CD4-positive, alpha-beta T cell (primary cell): ENCODE measurements around the gene PTP4A2. TPM values are rescaled to one million over a fixed set of nuclear protein-coding genes. Genes with fewer than 3 reads are reported as not detected.

Source experiments
- ATAC-seq: fragments of 200-7000 bp; cut with Tn5 transposase; one replicate; pipeline ENCODE4 v1.10.0; 2022; ENCODE audit warnings: mild to moderate bottlenecking; ENCODE audit not compliant: poor library complexity
- CTCF ChIA-PET: fragments of 350-600 bp; sonication (Branson Sonifier 250); formaldehyde crosslinking; loops from one replicate; lab custom pipeline; 2021; ENCODE audit warnings: antibody characterized with exemption, inconsistent platforms; lab: Charles Lee
- POLR2A ChIA-PET: fragments of 350-600 bp; sonication (Branson Sonifier 250); formaldehyde crosslinking; loops from one replicate; lab custom pipeline; 2021; ENCODE audit warnings: antibody characterized with exemption, inconsistent platforms; lab: Charles Lee
- DNase-seq, 14 experiments: peaks; one replicate each; pipeline ENCODE4 v3.0.0-alpha.2; 2013 to 2020; ENCODE audit warnings: mixed read lengths in 2 of 14
- H3K27ac ChIP-seq, 2 donors: one replicate each; pipeline versions ENCODE4 v1.5.1 to v1.7.0; 2013; ENCODE audit warnings: low read length in 2 of 2, low read depth in 1 of 2, mild to moderate bottlenecking in 1 of 2
- H3K27me3 ChIP-seq, 2 experiments: 1 replicate in 1 of 2; 2 replicates in 1 of 2; pipeline versions ENCODE4 v1.6.1 to v1.7.0; 2013; ENCODE audit warnings: low read length in 2 of 2, control low read depth in 1 of 2, mild to moderate bottlenecking in 1 of 2, moderate library complexity in 1 of 2; ENCODE audit not compliant: insufficient read depth in 2 of 2, control insufficient read depth in 1 of 2
- H3K36me3 ChIP-seq: one replicate; pipeline ENCODE4 v1.6.1; 2013; ENCODE audit warnings: low read length, control low read depth; ENCODE audit not compliant: insufficient read depth
- H3K4me1 ChIP-seq: one replicate; pipeline ENCODE4 v1.6.1; 2013; ENCODE audit warnings: low read length, control low read depth; ENCODE audit not compliant: insufficient read depth
- H3K4me3 ChIP-seq: one replicate; pipeline ENCODE4 v1.5.1; 2013; ENCODE audit warnings: mild to moderate bottlenecking, low read length, moderate library complexity
- H3K9me3 ChIP-seq, 2 experiments: 1 replicate in 1 of 2; 2 replicates in 1 of 2; pipeline versions ENCODE4 v1.6.1 to v1.7.0; 2013; ENCODE audit warnings: low read length in 2 of 2, mild to moderate bottlenecking in 2 of 2, control low read depth in 1 of 2, moderate library complexity in 1 of 2; ENCODE audit not compliant: control insufficient read depth in 1 of 2, insufficient read depth in 1 of 2
- H3K27ac Mint-ChIP-seq: one replicate; pipeline ENCODE4 v1.8.0; 2020; ENCODE audit warnings: mixed read lengths
- H3K27me3 Mint-ChIP-seq: one replicate; pipeline ENCODE4 v1.8.0; 2021; ENCODE audit warnings: mixed read lengths
- H3K36me3 Mint-ChIP-seq: one replicate; pipeline ENCODE4 v1.8.0; 2021; ENCODE audit warnings: low read depth, mixed read lengths
- H3K4me1 Mint-ChIP-seq: one replicate; pipeline ENCODE4 v1.8.0; 2021; ENCODE audit warnings: low read depth, mixed read lengths
- H3K4me3 Mint-ChIP-seq: one replicate; pipeline ENCODE4 v1.8.0; 2020; ENCODE audit warnings: mild to moderate bottlenecking, mixed read lengths
- H3K9me3 Mint-ChIP-seq: one replicate; pipeline ENCODE4 v1.8.0; 2020; ENCODE audit warnings: mixed read lengths
- intact Hi-C, 2 experiments: fragments of 100-400 bp; cut with DNase I in 1 of 2; cut with micrococcal nuclease in 1 of 2; formaldehyde crosslinking; loops; one replicate each; pipeline versions ENCODE4 v1.15.1 to v1.9.0; 2023 to 2025; cut with DNase I, micrococcal nuclease
- total RNA-seq, 174 experiments: library from RNA in 2 of 174; stranded (reverse) in 2 of 174; gene quantifications; one replicate each; pipeline ENCODE4 v1.2.3 and lab custom pipeline; 2021 to 2026
- TF ChIP-seq, protein P1 (sequence below): fragments of 200-600 bp; IDR thresholded peaks from one replicate; pipeline ENCODE4 v1.8.0; 2022; ENCODE audit warnings: antibody characterized with exemption, mild to moderate bottlenecking

Gene PTP4A2
- total RNA-seq, 2 experiments from 2014 or later = 282 to 287 TPM

DNA sequence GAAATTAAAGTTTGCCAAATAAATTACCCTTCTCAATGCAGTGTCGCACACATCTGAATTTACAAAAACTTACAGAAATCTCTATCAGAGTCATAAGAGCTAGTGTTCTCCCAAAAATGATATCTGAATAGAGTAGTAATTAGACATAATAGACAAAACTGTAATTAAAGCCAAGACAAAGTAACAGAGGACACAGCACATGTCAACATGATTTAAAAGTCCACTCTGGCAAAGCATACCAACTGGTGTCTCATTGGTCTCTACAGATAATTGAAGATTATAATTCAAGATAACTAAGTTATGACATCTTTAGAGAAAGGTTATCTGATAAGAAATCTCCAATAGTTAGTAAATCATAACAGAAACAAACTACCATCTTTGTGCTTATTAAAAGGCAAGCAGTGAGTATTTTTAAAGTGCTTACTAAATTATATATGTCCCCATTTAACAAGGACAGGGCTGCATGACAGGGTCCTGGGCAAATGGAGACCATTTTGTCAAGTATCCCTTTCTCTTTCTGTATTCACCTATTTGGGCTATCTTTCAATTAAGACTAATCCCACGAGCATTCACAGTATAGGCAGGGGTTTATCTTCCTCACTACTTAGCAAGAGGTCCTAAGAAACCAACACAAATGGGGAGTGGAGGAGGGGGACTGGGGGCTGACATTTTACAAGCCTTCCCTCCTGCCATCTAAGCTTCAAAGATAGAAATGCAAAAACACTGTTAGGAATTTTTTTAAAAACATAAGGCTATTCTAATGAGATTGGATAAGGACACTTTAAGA is 26.0 kb downstream of the PTP4A2 start:
- no peaks in the 10 kb centered on the region for H3K27me3 ChIP-seq
- no peaks in the 10 kb centered on the region for H3K27me3 Mint-ChIP-seq
- no peak overlapping the region for H3K4me3 Mint-ChIP-seq
- peak overlapping the region in 1 of 2 donors; percentile 2 for H3K27ac ChIP-seq
- ChIA-PET CTCF (interaction anchor here (1.2 to 2.4 kb wide), 3 partner anchors 14 to 52 kb away, joined by 5 to 10 read pairs (median 6); partner anchors contain the start of gene PTP4A2), POLR2A (interaction anchor here (0.9 to 2.3 kb wide), 4 partner anchors 22 to 160 kb away, joined by 3 to 9 read pairs (median 4); partner anchors contain the start of genes PTP4A2 and TMEM39B)
- intact Hi-C loops = no loop called here
- DNase-seq (no peak), ATAC-seq (no peak)
- no peak overlapping the region for H3K4me3 ChIP-seq
- H3K4me1 Mint-ChIP-seq = peaks cover 78% of the 10 kb centered on the region
- peaks cover 92% of the 10 kb centered on the region for H3K36me3 ChIP-seq
- H3K27ac Mint-ChIP-seq = peak overlapping the region; percentile 71
- TF ChIP-seq, protein P1, sequence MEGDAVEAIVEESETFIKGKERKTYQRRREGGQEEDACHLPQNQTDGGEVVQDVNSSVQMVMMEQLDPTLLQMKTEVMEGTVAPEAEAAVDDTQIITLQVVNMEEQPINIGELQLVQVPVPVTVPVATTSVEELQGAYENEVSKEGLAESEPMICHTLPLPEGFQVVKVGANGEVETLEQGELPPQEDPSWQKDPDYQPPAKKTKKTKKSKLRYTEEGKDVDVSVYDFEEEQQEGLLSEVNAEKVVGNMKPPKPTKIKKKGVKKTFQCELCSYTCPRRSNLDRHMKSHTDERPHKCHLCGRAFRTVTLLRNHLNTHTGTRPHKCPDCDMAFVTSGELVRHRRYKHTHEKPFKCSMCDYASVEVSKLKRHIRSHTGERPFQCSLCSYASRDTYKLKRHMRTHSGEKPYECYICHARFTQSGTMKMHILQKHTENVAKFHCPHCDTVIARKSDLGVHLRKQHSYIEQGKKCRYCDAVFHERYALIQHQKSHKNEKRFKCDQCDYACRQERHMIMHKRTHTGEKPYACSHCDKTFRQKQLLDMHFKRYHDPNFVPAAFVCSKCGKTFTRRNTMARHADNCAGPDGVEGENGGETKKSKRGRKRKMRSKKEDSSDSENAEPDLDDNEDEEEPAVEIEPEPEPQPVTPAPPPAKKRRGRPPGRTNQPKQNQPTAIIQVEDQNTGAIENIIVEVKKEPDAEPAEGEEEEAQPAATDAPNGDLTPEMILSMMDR = no peak
- H3K36me3 Mint-ChIP-seq = peaks cover 99% of the 10 kb centered on the region
- H3K4me1 ChIP-seq = peaks cover 19% of the 10 kb centered on the region
- H3K9me3 ChIP-seq = no peaks in the 10 kb centered on the region
- no peaks in the 10 kb centered on the region for H3K9me3 Mint-ChIP-seq

- H3K9me3 Mint-ChIP-seq = no peaks in the 10 kb centered on the region
- H3K4me1 Mint-ChIP-seq = peaks cover 78% of the 10 kb centered on the region
- CTCF ChIA-PET = interaction anchor here (0.7 to 2.2 kb wide), 5 partner anchors 15 to 84 kb away, joined by 3 to 8 read pairs (median 4); partner anchors contain the start of gene PTP4A2
- Histone ChIP-seq H3K9me3 (no peaks in the 10 kb centered on the region), H3K4me1 (peaks cover 17% of the 10 kb centered on the region), H3K4me3 (no peak overlapping the region), H3K27ac (no peak overlapping the region), H3K27me3 (no peaks in the 10 kb centered on the region), H3K36me3 (peaks cover 94% of the 10 kb centered on the region)
- POLR2A ChIA-PET = interaction anchor here (0.7 to 1.7 kb wide), 3 partner anchors 11 to 70 kb away, joined by 3 to 7 read pairs (median 3); partner anchors contain the start of gene PTP4A2
- no peak for DNase-seq
- ATAC-seq = no peak
- H3K27me3 Mint-ChIP-seq = no peaks in the 10 kb centered on the region
- H3K4me3 Mint-ChIP-seq = no peak overlapping the region
- peaks cover 100% of the 10 kb centered on the region for H3K36me3 Mint-ChIP-seq
- TF ChIP-seq, protein P1 = no peak
- peak overlapping the region; percentile 69 for H3K27ac Mint-ChIP-seq
- intact Hi-C loops = no loop called here
Observed at GRCh38 chr1:31910933-31911332, 27.2 kb downstream of the PTP4A2 start.

DNA sequence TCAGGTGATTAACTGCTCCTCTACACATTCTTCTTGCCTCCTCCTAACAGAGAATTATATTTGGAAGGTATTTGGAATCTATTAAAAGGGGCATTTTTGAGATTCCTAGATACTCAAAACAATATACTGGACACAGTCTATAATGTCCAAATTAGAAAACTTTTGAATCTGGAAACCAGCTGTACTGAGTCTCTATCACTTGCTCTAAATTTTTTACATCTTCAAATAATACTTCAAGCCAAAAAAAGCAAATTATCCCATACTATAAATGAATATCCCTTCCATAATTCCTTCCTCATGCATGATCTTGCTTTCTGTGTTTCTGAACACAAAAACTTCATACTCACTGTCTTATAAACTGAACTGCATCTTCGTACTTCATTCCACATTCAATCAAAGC is 28.5 kb downstream of the PTP4A2 start:
- H3K9me3 Mint-ChIP-seq = no peaks in the 10 kb centered on the region
- no peak for DNase-seq
- POLR2A ChIA-PET = interaction anchor here (0.6 to 1.7 kb wide), 2 partner anchors 29 to 94 kb away, joined by 3 to 7 read pairs; partner anchors contain the start of gene PTP4A2
- no peaks in the 10 kb centered on the region for H3K9me3 ChIP-seq
- H3K27ac Mint-ChIP-seq = peak overlapping the region; percentile 29
- no peak overlapping the region for H3K27ac ChIP-seq
- H3K36me3 ChIP-seq = peaks cover 88% of the 10 kb centered on the region
- intact Hi-C loops = no loop called here
- TF ChIP-seq, protein P1 = no peak
- no peak for ATAC-seq
- no peaks in the 10 kb centered on the region for H3K27me3 Mint-ChIP-seq
- H3K4me3 Mint-ChIP-seq = no peak overlapping the region
- H3K36me3 Mint-ChIP-seq = peaks cover 100% of the 10 kb centered on the region
- H3K27me3 ChIP-seq = no peaks in the 10 kb centered on the region
- CTCF ChIA-PET = interaction anchor here (1.5 to 2.2 kb wide), 2 partner anchors 16 to 54 kb away, joined by 6 to 8 read pairs; no protein-coding TSS in a partner anchor
- H3K4me1 Mint-ChIP-seq = peaks cover 83% of the 10 kb centered on the region
- H3K4me1 ChIP-seq = peaks cover 9% of the 10 kb centered on the region
- H3K4me3 ChIP-seq = no peak overlapping the region
